ENCODE results near the gene ANKRD36C. TPM values are rescaled to one million over a fixed set of nuclear protein-coding genes. Genes with fewer than 3 reads are reported as not detected.

The ANKRD36C gene
- total RNA-seq, 1 experiment from 2014 or later = 41.9 TPM

Other genes starting within 250 kb of the ANKRD36C start
- not detected in 2 replicates for gene GPAT2, start 43.1 kb upstream of the ANKRD36C start, total RNA-seq (2022)
- gene ADRA2B, start 124.7 kb upstream of the ANKRD36C start, total RNA-seq (2022) = 0.22 TPM in 1 of 2 replicates, not detected in the other
- not detected in 2 replicates for gene ASTL, start 146.7 kb upstream of the ANKRD36C start, total RNA-seq (2022)
- gene DUSP2, start 153.6 kb upstream of the ANKRD36C start, total RNA-seq (2022) = 4.1 and 5.9 TPM in 2 replicates
- gene STARD7, start 217.0 kb upstream of the ANKRD36C start, total RNA-seq (2022) = 119 and 123 TPM in 2 replicates

Measured in Calu3 (cell line).